Measurements from ENCODE around the gene TCTN2.
A peak's percentile ranks its signal among the peaks of the same experiment; 100 is the strongest.

Gene TCTN2

GRCh38 chr12:123670882-123671728 lies at the start of gene TCTN2:
Gene TCTN2 (plus strand): TSS chr12:123671113. CDS start chr12:123671241, 128 bp downstream.
- peak; percentile 92 for DNase-seq
- in situ Hi-C loops (cut with HindIII; ENCODE audit: low pct_ligation_motif_present, low sequenced_read_pairs), result no loop called here
- no peaks in the 10 kb centered on the region for H3K27me3 ChIP-seq (replicated peaks)
- H3K4me3 ChIP-seq (ENCODE audit: low read depth, low read length), result peak within 1 kb of the TSS; percentile 86
- no peak for TF ChIP-seq CTCF (IDR thresholded peaks at IDR 0.05; ENCODE audit: low read depth, low read length, missing control alignments)
- no peak within 1 kb of the TSS for H3K27ac ChIP-seq
- H3K36me3 ChIP-seq (replicated peaks), result no peaks in the 10 kb centered on the region

GRCh38 chr12:123621619-123622530 lies 49.0 kb upstream of the TCTN2 start:
- TF ChIP-seq CTCF (IDR thresholded peaks at IDR 0.05; ENCODE audit: low read depth, low read length, missing control alignments), result no peak
- in situ Hi-C loops (cut with HindIII; ENCODE audit: low pct_ligation_motif_present, low sequenced_read_pairs), result no loop called here

GRCh38 chr12:123633379-123634141 lies 37.4 kb upstream of the TCTN2 start, which contains the start of the genes EIF2B1 and GTF2H3:
Gene EIF2B1 (minus strand): TSS chr12:123633686. CDS start chr12:123633557, 129 bp downstream.
Gene GTF2H3 (plus strand): TSS chr12:123633829. CDS start chr12:123633860, 31 bp downstream.
- peak; percentile 97 for DNase-seq
- no peaks in the 10 kb centered on the region for H3K27me3 ChIP-seq (replicated peaks)
- H3K36me3 ChIP-seq (replicated peaks), result peaks cover 23% of the 10 kb centered on the region
- H3K27ac ChIP-seq, result peak within 1 kb of the TSS; percentile 84
- peak within 1 kb of the TSS; percentile 95 for H3K4me3 ChIP-seq (ENCODE audit: low read depth, low read length)
- in situ Hi-C loops (cut with HindIII; ENCODE audit: low pct_ligation_motif_present, low sequenced_read_pairs), result no loop called here
- no peak for TF ChIP-seq CTCF (IDR thresholded peaks at IDR 0.05; ENCODE audit: low read depth, low read length, missing control alignments)

More at GRCh38 chr12:123621619-123622530, 49.0 kb upstream of the TCTN2 start:
- Histone ChIP-seq H3K27me3 (replicated peaks) (no peaks in the 10 kb centered on the region), H3K4me3 (ENCODE audit: low read depth, low read length) (no peak overlapping the region), H3K27ac (no peak overlapping the region), H3K36me3 (replicated peaks) (peaks cover 67% of the 10 kb centered on the region)
- no peak for DNase-seq

GRCh38 chr12:123634142-123634561 lies 36.8 kb upstream of the TCTN2 start:
- Histone ChIP-seq H3K4me3 (ENCODE audit: low read depth, low read length) (peak overlapping the region; percentile 95), H3K27me3 (replicated peaks) (no peaks in the 10 kb centered on the region), H3K36me3 (replicated peaks) (peaks cover 17% of the 10 kb centered on the region), H3K27ac (peak overlapping the region; percentile 84)
- DNase-seq, result no peak
- no peak for TF ChIP-seq CTCF (IDR thresholded peaks at IDR 0.05; ENCODE audit: low read depth, low read length, missing control alignments)
- in situ Hi-C loops (cut with HindIII; ENCODE audit: low pct_ligation_motif_present, low sequenced_read_pairs), result no loop called here

- in situ Hi-C loops (cut with HindIII; ENCODE audit: low pct_ligation_motif_present, low sequenced_read_pairs), result no loop called here
- Histone ChIP-seq H3K27ac (no peak overlapping the region), H3K4me3 (ENCODE audit: low read depth, low read length) (no peak overlapping the region), H3K27me3 (replicated peaks) (no peaks in the 10 kb centered on the region), H3K36me3 (replicated peaks) (peaks cover 25% of the 10 kb centered on the region)
- no peak for DNase-seq
- TF ChIP-seq CTCF (IDR thresholded peaks at IDR 0.05; ENCODE audit: low read depth, low read length, missing control alignments), result no peak
Observed at GRCh38 chr12:123643911-123644310, 27.0 kb upstream of the TCTN2 start.
